Measurements from ENCODE around the gene UFSP1.
A peak's percentile ranks its signal among the peaks of the same experiment; 100 is the strongest.

- no peak for TF ChIP-seq JUND (IDR thresholded peaks at IDR 0.05)
- TF ChIP-seq RAD21 (IDR thresholded peaks at IDR 0.05): peak in 1 of 2 donors; percentile 25
- peak; percentile 68 for TF ChIP-seq CTCF (IDR thresholded peaks at IDR 0.05; ENCODE audit: low read depth, low read length, missing input control)
- peak in 1 of 2 donors; percentile 91 for TF ChIP-seq GABPA (IDR thresholded peaks at IDR 0.05 in 1 of 2, conservative IDR thresholded peaks at IDR 0.05 in 1 of 2)
- TF ChIP-seq YY1 (IDR thresholded peaks at IDR 0.05): peak; percentile 98
- TF ChIP-seq, protein P1, sequence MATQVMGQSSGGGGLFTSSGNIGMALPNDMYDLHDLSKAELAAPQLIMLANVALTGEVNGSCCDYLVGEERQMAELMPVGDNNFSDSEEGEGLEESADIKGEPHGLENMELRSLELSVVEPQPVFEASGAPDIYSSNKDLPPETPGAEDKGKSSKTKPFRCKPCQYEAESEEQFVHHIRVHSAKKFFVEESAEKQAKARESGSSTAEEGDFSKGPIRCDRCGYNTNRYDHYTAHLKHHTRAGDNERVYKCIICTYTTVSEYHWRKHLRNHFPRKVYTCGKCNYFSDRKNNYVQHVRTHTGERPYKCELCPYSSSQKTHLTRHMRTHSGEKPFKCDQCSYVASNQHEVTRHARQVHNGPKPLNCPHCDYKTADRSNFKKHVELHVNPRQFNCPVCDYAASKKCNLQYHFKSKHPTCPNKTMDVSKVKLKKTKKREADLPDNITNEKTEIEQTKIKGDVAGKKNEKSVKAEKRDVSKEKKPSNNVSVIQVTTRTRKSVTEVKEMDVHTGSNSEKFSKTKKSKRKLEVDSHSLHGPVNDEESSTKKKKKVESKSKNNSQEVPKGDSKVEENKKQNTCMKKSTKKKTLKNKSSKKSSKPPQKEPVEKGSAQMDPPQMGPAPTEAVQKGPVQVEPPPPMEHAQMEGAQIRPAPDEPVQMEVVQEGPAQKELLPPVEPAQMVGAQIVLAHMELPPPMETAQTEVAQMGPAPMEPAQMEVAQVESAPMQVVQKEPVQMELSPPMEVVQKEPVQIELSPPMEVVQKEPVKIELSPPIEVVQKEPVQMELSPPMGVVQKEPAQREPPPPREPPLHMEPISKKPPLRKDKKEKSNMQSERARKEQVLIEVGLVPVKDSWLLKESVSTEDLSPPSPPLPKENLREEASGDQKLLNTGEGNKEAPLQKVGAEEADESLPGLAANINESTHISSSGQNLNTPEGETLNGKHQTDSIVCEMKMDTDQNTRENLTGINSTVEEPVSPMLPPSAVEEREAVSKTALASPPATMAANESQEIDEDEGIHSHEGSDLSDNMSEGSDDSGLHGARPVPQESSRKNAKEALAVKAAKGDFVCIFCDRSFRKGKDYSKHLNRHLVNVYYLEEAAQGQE (IDR thresholded peaks at IDR 0.05): peak; percentile 77
- TF ChIP-seq TAF1 (conservative IDR thresholded peaks at IDR 0.05): no peak
- peak; percentile 81 for TF ChIP-seq SP1 (IDR thresholded peaks at IDR 0.05)
- TF ChIP-seq ZBTB33 (IDR thresholded peaks at IDR 0.05): peak; percentile 100
- TF ChIP-seq FOXA1 (IDR thresholded peaks at IDR 0.05): peak; percentile 7
- TF ChIP-seq ATF3 (IDR thresholded peaks at IDR 0.05): no peak
- TF ChIP-seq, protein P2, sequence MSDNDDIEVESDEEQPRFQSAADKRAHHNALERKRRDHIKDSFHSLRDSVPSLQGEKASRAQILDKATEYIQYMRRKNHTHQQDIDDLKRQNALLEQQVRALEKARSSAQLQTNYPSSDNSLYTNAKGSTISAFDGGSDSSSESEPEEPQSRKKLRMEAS (IDR thresholded peaks at IDR 0.05): peak; percentile 82
- peak in 1 of 2 donors; percentile 76 for TF ChIP-seq EGR1 (IDR thresholded peaks at IDR 0.05; ENCODE audit: low read depth in 2 of 2)
Measured at GRCh38 chr7:100874577-100875355, 14.7 kb downstream of the UFSP1 start, which contains the start of gene SRRT.
